Stimulated activated CD8-positive, alpha-beta memory T cell treated with anti-CD3 and anti-CD28 coated beads, Interleukin-7, amount 100 ng/mL, for 24 hours (primary cell): ENCODE data around the gene CCDC188.

Source experiments
- DNase-seq: peaks from one replicate; pipeline ENCODE4 v3.0.0-alpha.2; 2020; ENCODE audit warnings: low read depth

The CCDC188 gene

GRCh38 chr22:20184501-20185165, 33.8 kb upstream of the CCDC188 start:
- no peak for DNase-seq

GRCh38 chr22:20183823-20184222, 33.0 kb upstream of the CCDC188 start:
- DNase-seq = no peak

- no peak for DNase-seq
Observed at GRCh38 chr22:20183101-20183500, 32.2 kb upstream of the CCDC188 start.

GRCh38 chr22:20182365-20182764, 31.5 kb upstream of the CCDC188 start:
- DNase-seq = no peak

- no peak for DNase-seq
Observed at GRCh38 chr22:20181884-20182236, 31.0 kb upstream of the CCDC188 start.

GRCh38 chr22:20181194-20181883, 30.5 kb upstream of the CCDC188 start:
- DNase-seq = no peak

- DNase-seq = no peak
Observed at GRCh38 chr22:20180640-20181039, 29.8 kb upstream of the CCDC188 start.

GRCh38 chr22:20180245-20180630, 29.4 kb upstream of the CCDC188 start:
- no peak for DNase-seq

- no peak for DNase-seq
Observed at GRCh38 chr22:20179455-20180244, 28.8 kb upstream of the CCDC188 start.

GRCh38 chr22:20178915-20179227, 28.0 kb upstream of the CCDC188 start:
- DNase-seq = no peak

GRCh38 chr22:20178075-20178914, 27.4 kb upstream of the CCDC188 start:
- DNase-seq = no peak

- DNase-seq = no peak
Observed at GRCh38 chr22:20177217-20177911, 26.5 kb upstream of the CCDC188 start.

GRCh38 chr22:20176421-20177085, 25.7 kb upstream of the CCDC188 start:
- no peak for DNase-seq

GRCh38 chr22:20175597-20175900, 24.7 kb upstream of the CCDC188 start:
- DNase-seq = no peak

GRCh38 chr22:20174785-20175596, 24.1 kb upstream of the CCDC188 start:
- DNase-seq = no peak

- no peak for DNase-seq
Observed at GRCh38 chr22:20173772-20174171, 22.9 kb upstream of the CCDC188 start.

- DNase-seq = no peak
Observed at GRCh38 chr22:20173246-20173645, 22.4 kb upstream of the CCDC188 start.

- no peak for DNase-seq
Observed at GRCh38 chr22:20172141-20172613, 21.3 kb upstream of the CCDC188 start.

- DNase-seq = no peak
Observed at GRCh38 chr22:20171288-20172140, 20.7 kb upstream of the CCDC188 start.
